Adrenal gland (tissue), 12 donors: Measurements from ENCODE around the gene BICD1. TPM values are rescaled to one million over a fixed set of nuclear protein-coding genes. Genes with fewer than 3 reads are reported as not detected.
"Not testable (repeated sequence)": the region's sequence is repeated elsewhere in the genome, so short reads cannot be mapped to it uniquely, and the experiment has no call there.

Experiments
- DNase-seq, 7 donors: peaks; one replicate each; pipeline ENCODE4 v3.0.0-alpha.2; 2019 to 2020
- H3K27ac ChIP-seq, 5 donors: fragments of 200-600 bp; sonication (generic) in 4 of 5; 1 replicate in 3 of 5; 2 replicates in 2 of 5; pipeline versions ENCODE4 v1.5.1 to v1.8.0; 2016 to 2020; ENCODE audit warnings: mild to moderate bottlenecking in 1 of 5
- H3K27me3 ChIP-seq: fragments of 200-600 bp; 2 replicates; pipeline ENCODE4 v1.8.0; 2021
- H3K36me3 ChIP-seq, 2 donors: fragments of 200-600 bp; replicated peaks in 1 of 2; 1 replicate in 1 of 2; 2 replicates in 1 of 2; pipeline versions ENCODE4 v1.5.1 to v1.8.0; 2018 to 2022
- H3K4me1 ChIP-seq, 2 donors: fragments of 200-600 bp; replicated peaks in 1 of 2; 1 replicate in 1 of 2; 2 replicates in 1 of 2; pipeline versions ENCODE4 v1.5.1 to v1.8.0; 2018 to 2021
- H3K4me3 ChIP-seq, 4 donors: fragments of 200-600 bp; sonication (generic) in 3 of 4; one replicate each; pipeline ENCODE4 v1.5.1; 2016 to 2018
- H3K9me3 ChIP-seq, 3 donors: fragments of 200-600 bp; sonication (generic) in 1 of 3; replicated peaks in 1 of 3; 1 replicate in 2 of 3; 2 replicates in 1 of 3; pipeline versions ENCODE4 v1.5.1 to v1.8.0; 2016 to 2021
- CTCF ChIP-seq, 6 experiments: fragments of 450-650 bp in 4 of 6; fragments of 200-600 bp in 2 of 6; sonication (generic) in 1 of 6; IDR thresholded peaks; 1 replicate in 5 of 6; 2 replicates in 1 of 6; pipeline versions ENCODE4 v1.5.1 to v1.8.0; 2016 to 2021; ENCODE audit warnings: antibody characterized with exemption in 6 of 6, mild to moderate bottlenecking in 2 of 6, moderate library complexity in 1 of 6
- POLR2A ChIP-seq, 2 donors: fragments of 450-650 bp; IDR thresholded peaks; one replicate each; pipeline ENCODE4 v1.6.1; 2017; ENCODE audit warnings: antibody characterized with exemption in 2 of 2, mild to moderate bottlenecking in 2 of 2, moderate library complexity in 1 of 2
- WGBS, 4 donors: extraction: QIAGEN DNeasy Blood & Tissue Kit in 2 of 4; methylation state at CpG; one replicate each; pipeline versions ENCODE4 v1.1.5 to v1.1.7; 2013 to 2017; 5-methylcytosine and 5-hydroxymethylcytosine counted together
- intact Hi-C, 2 donors: fragments of 100-400 bp; cut with DNase I; formaldehyde crosslinking; loops; one replicate each; pipeline versions ENCODE4 v1.14.1 to v1.15.0; 2022 to 2023
- polyA plus RNA-seq, 3 donors: library from polyadenylated mRNA; stranded (reverse); fragments of 200-250 nt in 2 of 3; fragments of 350-450 nt in 1 of 3; fragmentation: Illumina TruSeq in 1 of 3; extraction: RNeasy Lipid Tissue Mini Kit (QIAGEN cat#74804) in 1 of 3; gene quantifications; one replicate each; pipeline ENCODE4 v1.2.3, GENCODE V29; 2013 to 2014
- total RNA-seq, 9 donors: library from RNA; depleted of rRNA in 4 of 9; stranded (reverse); fragments of >200 nt in 4 of 9; fragments of 120-200 nt in 1 of 9; fragmentation: NEBNext Ultra II Directional in 1 of 9; extraction: Animal tissue kit (Norgen Biotek cat#: 25700) in 1 of 9; gene quantifications; one replicate each; pipeline versions ENCODE4 v1.1.0 to v1.2.4, GENCODE V29; 2013 to 2023
- donor health status: healthy with polysubstance abuse.
- donor health status: Bipolar disorder and iron deficiency.
- donor health status: DM: yes; HTN: yes; CAD: no.
- donor health status: DM: no; HTN: no; CAD: no.
- donor health status: DM: no; HTN: no; CAD: no.
- donor health status: DM: yes; HTN: yes; CAD: no.

The BICD1 gene
- total and polyA plus RNA-seq, 12 donors: 2.9 to 18.2 (median 9.4) TPM

- H3K27ac ChIP-seq: no peak overlapping the region
- H3K27me3 ChIP-seq: no peaks in the 10 kb centered on the region
- peaks cover 5 to 18% of the 10 kb centered on the region in 2 donors for H3K4me1 ChIP-seq
- DNase-seq: no peak
- H3K9me3 ChIP-seq: no peaks in the 10 kb centered on the region
- H3K36me3 ChIP-seq: no peaks in the 10 kb centered on the region
- H3K4me3 ChIP-seq: no peak overlapping the region
- 58 to 62% (median 61%) methylated on average over 7 of the region's 7 CpGs for WGBS, 4 donors
- intact Hi-C loops: no loop called here
- TF ChIP-seq CTCF (IDR thresholded peaks at IDR 0.05) (no peak), POLR2A (IDR thresholded peaks at IDR 0.05) (no peak)
Observed at GRCh38 chr12:32273712-32274111, 167.1 kb downstream of the BICD1 start.

- WGBS, 4 donors: 90 to 97% (median 94%) methylated on average over 2 of the region's 2 CpGs
- intact Hi-C loops: no loop called here
- no peak overlapping the region for H3K4me3 ChIP-seq
- H3K9me3 ChIP-seq: no peaks in the 10 kb centered on the region
- H3K4me1 ChIP-seq: peaks cover 5 to 18% of the 10 kb centered on the region in 2 donors
- H3K27me3 ChIP-seq: no peaks in the 10 kb centered on the region
- no peak overlapping the region for H3K27ac ChIP-seq
- DNase-seq: no peak
- TF ChIP-seq POLR2A (IDR thresholded peaks at IDR 0.05) (no peak), CTCF (IDR thresholded peaks at IDR 0.05) (no peak)
- H3K36me3 ChIP-seq: no peaks in the 10 kb centered on the region
Observed at GRCh38 chr12:32274665-32275064, 168.0 kb downstream of the BICD1 start.

GRCh38 chr12:32275520-32275919 lies 168.9 kb downstream of the BICD1 start:
- H3K27ac ChIP-seq, intact Hi-C loops, H3K27me3 ChIP-seq, DNase-seq, H3K9me3 ChIP-seq, H3K36me3 ChIP-seq, H3K4me3 ChIP-seq: not testable (repeated sequence)
- 86 to 94% (median 92%) methylated on average over 17 of the region's 17 CpGs for WGBS, 4 donors
- peaks cover 5 to 16% of the 10 kb centered on the region in 2 donors for H3K4me1 ChIP-seq

- no peaks in the 10 kb centered on the region for H3K9me3 ChIP-seq
- peaks cover 0 to 4% of the 10 kb centered on the region in 2 donors for H3K4me1 ChIP-seq
- no peaks in the 10 kb centered on the region for H3K27me3 ChIP-seq
- no peak for DNase-seq
- TF ChIP-seq CTCF (IDR thresholded peaks at IDR 0.05): no peak
- no peak for TF ChIP-seq POLR2A (IDR thresholded peaks at IDR 0.05)
- intact Hi-C loops: no loop called here
- WGBS, 4 donors: 94 to 99% (median 97%) methylated on average over 2 of the region's 2 CpGs
- H3K4me3 ChIP-seq: no peak overlapping the region
- no peak overlapping the region for H3K27ac ChIP-seq
- H3K36me3 ChIP-seq: no peaks in the 10 kb centered on the region
Observed at GRCh38 chr12:32277774-32278173, 171.1 kb downstream of the BICD1 start.

- DNase-seq: no peak
- Histone ChIP-seq H3K4me1 (no peaks in the 10 kb centered on the region), H3K4me3 (no peak overlapping the region), H3K27me3 (no peaks in the 10 kb centered on the region), H3K36me3 (no peaks in the 10 kb centered on the region), H3K9me3 (no peaks in the 10 kb centered on the region), H3K27ac (no peak overlapping the region)
- intact Hi-C loops: no loop called here
- TF ChIP-seq CTCF (IDR thresholded peaks at IDR 0.05) (no peak), POLR2A (IDR thresholded peaks at IDR 0.05) (no peak)
- WGBS, 4 donors: 72 to 99% (median 86%) methylated on average over 3 of the region's 3 CpGs
Observed at GRCh38 chr12:32281098-32281497, 174.5 kb downstream of the BICD1 start.
